Duodenal mucosa (tissue), 2 donors: Measurements from ENCODE around the gene TJP1.
"Not testable (repeated sequence)": the region's sequence is repeated elsewhere in the genome, so short reads cannot be mapped to it uniquely, and the experiment has no call there.

Source experiments
- H3K27ac ChIP-seq: one replicate; pipeline ENCODE4 v1.7.0; 2013; ENCODE audit warnings: low read depth, low read length
- H3K27me3 ChIP-seq, 2 donors: one replicate each; pipeline ENCODE4 v1.7.0; 2013; ENCODE audit warnings: low read length in 2 of 2, control low read depth in 1 of 2; ENCODE audit not compliant: insufficient read depth in 2 of 2, control insufficient read depth in 1 of 2
- H3K36me3 ChIP-seq, 2 donors: one replicate each; pipeline ENCODE4 v1.7.0; 2013; ENCODE audit warnings: low read length in 2 of 2, control low read depth in 1 of 2; ENCODE audit not compliant: insufficient read depth in 2 of 2, control insufficient read depth in 1 of 2
- H3K4me1 ChIP-seq, 2 donors: one replicate each; pipeline ENCODE4 v1.7.0; 2013; ENCODE audit warnings: low read length in 2 of 2, control low read depth in 1 of 2; ENCODE audit not compliant: insufficient read depth in 2 of 2, control insufficient read depth in 1 of 2
- H3K4me3 ChIP-seq, 2 donors: one replicate each; pipeline ENCODE4 v1.7.0; 2013; ENCODE audit warnings: low read length in 2 of 2, low read depth in 1 of 2
- H3K9ac ChIP-seq, 2 donors: one replicate each; pipeline ENCODE4 v1.7.0; 2013; ENCODE audit warnings: low read length in 2 of 2, low read depth in 1 of 2
- H3K9me3 ChIP-seq, 2 donors: one replicate each; pipeline ENCODE4 v1.7.0; 2013; ENCODE audit warnings: low read length in 2 of 2, control low read depth in 1 of 2; ENCODE audit not compliant: control insufficient read depth in 1 of 2

Gene TJP1

GRCh38 chr15:29670266-29670665, 152.0 kb downstream of the TJP1 start:
- H3K4me1 ChIP-seq, result peaks cover 12 to 14% of the 10 kb centered on the region in 2 donors

GRCh38 chr15:29669823-29670222, 152.4 kb downstream of the TJP1 start:
- Histone ChIP-seq H3K27me3 (no peaks in the 10 kb centered on the region), H3K9ac (peak overlapping the region in 1 of 2 donors; percentile 26), H3K4me1 (peaks cover 12 to 14% of the 10 kb centered on the region in 2 donors), H3K9me3 (no peaks in the 10 kb centered on the region), H3K4me3 (no peak overlapping the region), H3K36me3 (no peaks in the 10 kb centered on the region), H3K27ac (peak overlapping the region; percentile 53)

More at GRCh38 chr15:29670266-29670665, 152.0 kb downstream of the TJP1 start:
- Histone ChIP-seq H3K4me3 (no peak overlapping the region), H3K27ac (peak overlapping the region; percentile 53), H3K9me3 (no peaks in the 10 kb centered on the region), H3K9ac (peak overlapping the region; percentile 26 to 37), H3K27me3 (no peaks in the 10 kb centered on the region), H3K36me3 (no peaks in the 10 kb centered on the region)

- no peak overlapping the region for H3K4me3 ChIP-seq
- no peak overlapping the region for H3K27ac ChIP-seq
- H3K9me3 ChIP-seq, result no peaks in the 10 kb centered on the region
- no peaks in the 10 kb centered on the region for H3K27me3 ChIP-seq
- no peaks in the 10 kb centered on the region for H3K36me3 ChIP-seq
- H3K9ac ChIP-seq, result no peak overlapping the region
- peaks cover 12 to 14% of the 10 kb centered on the region in 2 donors for H3K4me1 ChIP-seq
Observed at GRCh38 chr15:29668120-29668602, 154.1 kb downstream of the TJP1 start.

- Histone ChIP-seq H3K27me3 (no peaks in the 10 kb centered on the region), H3K4me1 (peaks cover 11 to 12% of the 10 kb centered on the region in 2 donors), H3K9ac (no peak overlapping the region), H3K27ac (no peak overlapping the region), H3K4me3 (no peak overlapping the region), H3K9me3 (no peaks in the 10 kb centered on the region), H3K36me3 (no peaks in the 10 kb centered on the region)
Observed at GRCh38 chr15:29666241-29666640, 156.0 kb downstream of the TJP1 start.

- H3K9me3 ChIP-seq, result no peaks in the 10 kb centered on the region
- H3K9ac ChIP-seq, result no peak overlapping the region
- H3K27ac ChIP-seq, result no peak overlapping the region
- no peaks in the 10 kb centered on the region for H3K27me3 ChIP-seq
- H3K4me1 ChIP-seq, result peaks cover 8% of the 10 kb centered on the region in 2 donors
- no peaks in the 10 kb centered on the region for H3K36me3 ChIP-seq
- no peak overlapping the region for H3K4me3 ChIP-seq
Observed at GRCh38 chr15:29665444-29666003, 156.7 kb downstream of the TJP1 start.

- H3K9me3 ChIP-seq, result no peaks in the 10 kb centered on the region
- no peak overlapping the region for H3K4me3 ChIP-seq
Observed at GRCh38 chr15:29664406-29664805, 157.9 kb downstream of the TJP1 start.

GRCh38 chr15:29657476-29657817, 164.8 kb downstream of the TJP1 start:
- H3K9me3 ChIP-seq, H3K27ac ChIP-seq, H3K27me3 ChIP-seq, H3K9ac ChIP-seq, H3K36me3 ChIP-seq, H3K4me1 ChIP-seq, H3K4me3 ChIP-seq: not testable (repeated sequence)

More at GRCh38 chr15:29664406-29664805, 157.9 kb downstream of the TJP1 start:
- H3K27me3 ChIP-seq, result no peaks in the 10 kb centered on the region
- no peak overlapping the region for H3K27ac ChIP-seq
- H3K9ac ChIP-seq, result no peak overlapping the region
- no peaks in the 10 kb centered on the region for H3K4me1 ChIP-seq
- H3K36me3 ChIP-seq, result no peaks in the 10 kb centered on the region

- Histone ChIP-seq H3K9me3 (no peaks in the 10 kb centered on the region), H3K27me3 (no peaks in the 10 kb centered on the region), H3K27ac (no peak overlapping the region), H3K4me1 (no peaks in the 10 kb centered on the region), H3K36me3 (no peaks in the 10 kb centered on the region), H3K9ac (no peak overlapping the region), H3K4me3 (no peak overlapping the region)
Observed at GRCh38 chr15:29656636-29657475, 165.4 kb downstream of the TJP1 start.

- Histone ChIP-seq H3K36me3 (no peaks in the 10 kb centered on the region), H3K4me3 (no peak overlapping the region), H3K4me1 (no peaks in the 10 kb centered on the region), H3K27ac (no peak overlapping the region), H3K9ac (no peak overlapping the region), H3K27me3 (no peaks in the 10 kb centered on the region), H3K9me3 (no peaks in the 10 kb centered on the region)
Observed at GRCh38 chr15:29652595-29652994, 169.7 kb downstream of the TJP1 start.

GRCh38 chr15:29651476-29652233, 170.6 kb downstream of the TJP1 start:
- no peaks in the 10 kb centered on the region for H3K9me3 ChIP-seq
- H3K4me3 ChIP-seq, result no peak overlapping the region
- no peak overlapping the region for H3K9ac ChIP-seq
- H3K36me3 ChIP-seq, result no peaks in the 10 kb centered on the region
- H3K4me1 ChIP-seq, result no peaks in the 10 kb centered on the region
- H3K27ac ChIP-seq, result no peak overlapping the region
- H3K27me3 ChIP-seq, result no peaks in the 10 kb centered on the region
